SIG-M5 (cell line): ENCODE results near the gene PLXNA4.

Experiments
- DNase-seq: peaks from one replicate; lab custom pipeline; 2025; lab: John Stamatoyannopoulos, UW

Gene PLXNA4

DNA sequence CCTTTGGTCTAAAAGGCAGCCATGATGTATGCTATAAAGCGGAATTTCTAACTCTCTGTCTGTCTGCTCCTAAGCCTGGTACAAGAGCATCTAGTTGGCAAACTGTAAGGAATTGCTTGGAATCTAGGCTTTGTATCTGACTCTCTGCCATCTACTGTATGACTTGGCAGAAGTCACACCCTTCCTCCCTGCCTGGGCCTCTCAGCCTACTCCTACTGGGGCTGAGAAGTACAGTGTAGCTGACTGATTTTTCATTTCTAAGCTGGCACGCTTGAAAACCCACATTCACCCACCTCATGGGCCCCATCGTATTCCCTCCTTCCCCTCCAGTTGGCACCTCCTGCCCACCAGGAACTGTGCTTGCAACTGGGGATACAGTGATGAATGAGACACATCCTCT is 435.2 kb downstream of the PLXNA4 start:
- DNase-seq = no peak

- no peak for DNase-seq
Observed at GRCh38 chr7:132140341-132140740, 435.9 kb downstream of the PLXNA4 start.

DNA sequence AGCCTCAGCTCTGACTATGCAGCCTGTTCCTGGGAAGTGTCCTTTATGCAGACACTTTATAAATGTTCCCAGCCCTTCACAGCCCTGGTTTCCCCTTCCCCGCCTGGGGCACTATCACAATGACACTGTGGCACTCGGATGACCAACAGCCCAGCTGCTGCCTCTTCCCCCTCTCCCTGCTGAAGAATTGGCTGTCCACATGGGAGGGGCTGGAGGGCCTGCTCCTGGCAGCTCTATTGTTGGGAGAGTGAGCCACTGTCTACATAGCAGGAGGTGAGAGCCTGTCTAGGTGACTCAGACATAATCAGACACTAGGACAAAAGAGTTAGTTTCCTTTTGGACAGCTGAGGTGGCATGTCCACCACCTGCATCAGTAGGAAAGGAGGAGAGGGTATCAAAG is 437.5 kb downstream of the PLXNA4 start:
- DNase-seq = no peak

GRCh38 chr7:132137681-132138080 is 438.6 kb downstream of the PLXNA4 start:
- DNase-seq = no peak

- DNase-seq = no peak
Observed at GRCh38 chr7:132135746-132136385, 440.4 kb downstream of the PLXNA4 start.

- DNase-seq = no peak
Observed at GRCh38 chr7:132134814-132135445, 441.3 kb downstream of the PLXNA4 start.

GRCh38 chr7:132133501-132133900 is 442.8 kb downstream of the PLXNA4 start:
- no peak for DNase-seq

GRCh38 chr7:132131196-132131595 is 445.1 kb downstream of the PLXNA4 start:
- DNase-seq = no peak

- no peak for DNase-seq
Observed at GRCh38 chr7:132130497-132130896, 445.8 kb downstream of the PLXNA4 start.

GRCh38 chr7:132125872-132126595 is 450.2 kb downstream of the PLXNA4 start:
- no peak for DNase-seq

- DNase-seq = no peak
Observed at GRCh38 chr7:132125096-132125495, 451.2 kb downstream of the PLXNA4 start.

GRCh38 chr7:132124575-132124974 is 451.7 kb downstream of the PLXNA4 start:
- DNase-seq = no peak

DNA sequence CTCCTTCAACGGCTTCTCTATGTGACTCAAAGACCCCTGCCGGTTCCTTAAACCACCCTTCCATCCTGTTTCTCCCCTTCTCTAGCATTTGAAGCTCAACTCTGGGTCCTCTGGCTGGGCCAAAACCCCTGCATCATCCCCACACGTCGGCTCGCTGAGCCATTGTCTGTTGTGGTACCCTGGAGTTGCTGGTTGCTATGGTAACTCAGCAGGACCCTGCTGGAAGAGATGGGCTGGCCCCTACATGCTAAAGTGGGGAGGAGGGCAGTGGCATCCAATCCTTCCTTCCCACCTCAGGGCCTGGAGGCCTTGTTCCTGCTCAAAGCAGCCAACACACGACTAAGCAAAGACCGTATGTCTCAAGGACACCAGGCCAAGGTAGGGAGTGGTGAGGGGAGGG is 452.5 kb downstream of the PLXNA4 start:
- no peak for DNase-seq

GRCh38 chr7:132122901-132123300 is 453.4 kb downstream of the PLXNA4 start:
- no peak for DNase-seq

DNA sequence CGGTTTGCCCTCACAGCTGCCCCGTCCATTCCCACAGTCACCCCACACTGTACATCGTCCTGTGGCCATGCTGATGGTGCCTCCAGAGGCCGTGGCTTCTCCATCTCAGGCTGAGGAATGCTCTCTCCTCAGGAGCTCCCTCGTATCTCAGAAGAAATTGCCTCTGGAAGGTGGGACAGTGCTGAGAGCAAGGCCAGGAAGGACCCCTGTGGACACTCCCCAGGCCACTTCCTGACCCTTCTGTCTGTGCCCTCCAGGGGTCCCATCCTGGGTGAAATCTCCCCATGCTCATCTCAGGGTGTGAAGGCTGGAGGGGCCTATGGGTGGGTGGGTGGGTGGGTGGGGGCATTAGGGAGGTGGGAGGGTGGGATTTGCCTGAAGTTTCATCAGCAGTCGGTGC is 454.3 kb downstream of the PLXNA4 start:
- DNase-seq = no peak

GRCh38 chr7:132118641-132119040 is 457.6 kb downstream of the PLXNA4 start:
- no peak for DNase-seq

- DNase-seq = no peak
Observed at GRCh38 chr7:132117636-132118035, 458.6 kb downstream of the PLXNA4 start.

GRCh38 chr7:132117181-132117580 is 459.1 kb downstream of the PLXNA4 start:
- DNase-seq = no peak

GRCh38 chr7:132116369-132116768 is 459.9 kb downstream of the PLXNA4 start:
- DNase-seq = no peak

DNA sequence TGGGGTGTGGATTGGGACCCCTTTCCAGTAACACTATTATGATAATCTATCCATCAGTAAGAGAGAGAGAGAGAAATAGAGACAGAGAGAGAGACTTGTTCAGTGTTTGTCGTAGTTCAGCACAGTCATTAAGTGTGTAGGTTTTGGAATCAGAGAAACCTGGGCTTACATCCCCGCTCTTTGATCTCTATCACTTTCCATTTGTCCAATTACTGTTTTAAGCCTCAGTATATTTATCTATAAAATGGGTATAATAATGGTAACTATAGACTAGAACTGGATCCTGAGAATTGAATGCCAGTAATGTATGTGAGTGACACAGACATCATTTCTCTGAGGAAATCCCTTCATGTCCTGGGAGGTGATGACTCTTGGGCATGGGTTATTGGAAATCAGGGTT is 460.5 kb downstream of the PLXNA4 start:
- no peak for DNase-seq

- no peak for DNase-seq
Observed at GRCh38 chr7:132115028-132115427, 461.2 kb downstream of the PLXNA4 start.

DNA sequence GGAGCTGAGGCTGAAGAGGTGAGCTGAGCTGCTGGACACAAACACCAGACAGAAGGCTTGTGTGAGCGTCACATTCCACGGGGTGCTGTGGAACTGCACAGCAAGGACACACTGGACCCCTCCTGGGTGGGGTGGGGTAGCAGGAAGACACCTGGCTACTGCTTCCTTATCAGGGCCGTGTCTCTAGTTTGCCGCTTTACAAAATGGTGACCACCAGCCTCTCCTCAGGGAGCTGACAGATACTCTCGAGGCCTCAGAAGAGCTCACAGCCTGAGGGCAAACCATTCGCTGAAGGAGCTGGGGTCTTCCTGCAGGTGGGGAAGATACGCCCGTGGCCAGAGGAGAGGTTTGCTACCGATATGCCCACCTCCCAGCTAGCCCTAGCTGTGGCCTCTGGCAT is 461.9 kb downstream of the PLXNA4 start:
- no peak for DNase-seq
